SH-SY5Y (cell line): ENCODE data around the gene AK2.

Experiments used
- GATA2 ChIP-seq: IDR thresholded peaks from 2 replicates; pipeline ENCODE4 v1.6.1; 2011; ENCODE audit warnings: mild to moderate bottlenecking, low read depth, low read length
- GATA3 ChIP-seq: IDR thresholded peaks from 2 replicates; pipeline ENCODE4 v1.6.1; 2011; ENCODE audit warnings: low read depth, mild to moderate bottlenecking, low read length, moderate library complexity

- no peak for TF ChIP-seq GATA2
- no peak for TF ChIP-seq GATA3
Observed at GRCh38 chr1:33082575-33083108, 46.0 kb upstream of the AK2 start.
